ENCODE measurements around the gene BRD7.

Gene BRD7

DNA sequence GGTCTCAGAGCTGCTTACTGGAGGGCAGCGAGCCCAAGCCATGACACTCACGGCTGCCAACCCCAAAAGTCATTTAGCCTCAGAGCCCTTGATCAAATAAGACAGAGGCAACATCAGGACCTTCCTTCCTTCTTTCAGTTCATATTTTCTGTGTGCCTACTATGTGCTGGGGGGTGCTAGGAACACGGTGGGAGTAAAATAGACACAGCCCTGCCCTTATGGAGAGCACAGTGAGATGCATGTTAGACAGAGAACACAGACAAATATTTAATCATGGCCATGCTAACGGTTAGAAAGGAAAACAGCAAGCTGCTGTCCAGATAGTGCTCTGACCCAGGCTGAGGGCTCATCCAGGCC, 4.5 kb upstream of the BRD7 start:
- no peaks in the 10 kb centered on the region for H3K36me3 Mint-ChIP-seq
- no peak overlapping the region for H3K4me3 Mint-ChIP-seq
- no peaks in the 10 kb centered on the region for H3K9me3 Mint-ChIP-seq
- H3K4me1 Mint-ChIP-seq, result peaks cover 9% of the 10 kb centered on the region
- H3K27me3 Mint-ChIP-seq, result peaks cover 30% of the 10 kb centered on the region
- no peak for ATAC-seq
- peak overlapping the region; percentile 8 for H3K27ac Mint-ChIP-seq

DNA sequence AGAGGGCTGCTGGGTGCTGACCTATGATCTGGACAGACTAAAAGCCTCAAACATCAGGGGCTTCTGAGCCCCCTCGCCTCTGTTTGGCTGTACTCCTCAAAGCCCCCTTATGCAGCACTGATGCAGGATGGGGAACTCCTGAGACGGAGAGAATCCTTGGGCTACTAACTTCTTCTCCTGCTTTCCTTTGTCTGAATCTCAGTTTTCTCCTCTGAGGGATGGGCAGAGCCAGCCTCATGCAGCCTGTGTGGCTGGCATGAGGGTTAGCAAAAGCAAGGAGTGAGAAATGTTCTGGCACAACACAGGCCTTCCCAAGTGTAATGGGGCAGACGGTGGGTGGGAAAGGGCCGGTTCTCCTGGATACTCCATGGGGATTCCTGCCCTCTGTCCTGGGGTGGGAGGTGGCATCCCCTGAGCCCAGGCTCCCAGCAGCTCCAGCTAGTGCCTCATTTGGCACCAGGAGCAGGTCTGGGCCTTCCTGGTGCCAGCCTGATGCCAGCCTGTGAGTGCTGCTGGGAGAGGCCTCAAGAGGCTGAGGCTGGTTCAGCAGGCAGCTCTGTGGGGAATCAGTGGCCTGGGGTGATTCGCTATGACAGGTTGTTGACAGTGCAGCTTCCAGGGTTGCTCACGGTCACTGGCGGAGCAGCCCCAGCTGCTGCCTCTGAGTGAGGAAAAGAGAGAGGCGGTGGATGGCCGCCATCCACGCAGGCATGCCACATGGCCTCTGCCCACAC, 4.0 kb upstream of the BRD7 start:
- H3K36me3 Mint-ChIP-seq, result no peaks in the 10 kb centered on the region
- H3K27me3 Mint-ChIP-seq, result peaks cover 30% of the 10 kb centered on the region
- no peak for ATAC-seq
- no peak overlapping the region for H3K27ac Mint-ChIP-seq
- H3K4me3 Mint-ChIP-seq, result no peak overlapping the region
- H3K4me1 Mint-ChIP-seq, result peaks cover 15% of the 10 kb centered on the region
- H3K9me3 Mint-ChIP-seq, result no peaks in the 10 kb centered on the region

- no peak overlapping the region for H3K4me3 Mint-ChIP-seq
- no peak overlapping the region for H3K27ac Mint-ChIP-seq
- H3K9me3 Mint-ChIP-seq, result no peaks in the 10 kb centered on the region
- ATAC-seq, result no peak
- H3K36me3 Mint-ChIP-seq, result no peaks in the 10 kb centered on the region
- H3K27me3 Mint-ChIP-seq, result peaks cover 27% of the 10 kb centered on the region
- peaks cover 21% of the 10 kb centered on the region for H3K4me1 Mint-ChIP-seq
These were observed 3.3 kb upstream of the BRD7 start for GRCh38 chr16:50371936-50372595.

DNA sequence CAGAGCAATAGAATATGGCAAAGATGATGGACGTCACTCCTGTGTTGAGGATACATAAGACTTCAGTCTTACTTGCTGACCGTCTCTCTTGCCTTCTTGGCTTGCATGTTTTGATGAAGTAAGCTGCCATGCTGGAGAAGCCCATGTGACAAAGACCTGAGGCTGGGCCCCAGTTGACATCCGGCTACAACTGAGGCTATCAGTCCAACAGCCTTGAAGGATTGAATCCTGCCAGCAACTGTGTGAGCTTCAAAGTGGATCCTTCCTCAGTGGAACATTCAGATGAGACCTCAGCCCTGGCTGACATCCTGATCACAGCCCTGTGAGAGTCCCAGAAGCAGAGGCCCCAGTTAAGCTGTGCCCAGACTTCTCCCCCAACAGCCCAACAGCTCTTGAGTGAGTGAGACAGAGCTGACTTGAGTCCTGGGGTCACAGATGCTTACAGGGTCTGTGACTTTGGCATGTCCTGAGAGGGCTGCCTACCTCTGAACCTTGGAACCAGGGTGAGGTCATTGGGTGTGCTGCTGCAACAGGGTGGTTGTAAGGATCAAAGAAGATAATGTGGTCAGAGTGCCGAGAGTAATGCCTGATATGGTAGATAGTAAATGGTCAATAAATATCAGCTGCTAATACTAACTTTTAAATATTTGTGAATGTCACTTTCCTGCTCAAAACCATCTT, 2.4 kb upstream of the BRD7 start:
- peaks cover 2% of the 10 kb centered on the region for H3K36me3 Mint-ChIP-seq
- peaks cover 28% of the 10 kb centered on the region for H3K4me1 Mint-ChIP-seq
- ATAC-seq, result no peak
- H3K27me3 Mint-ChIP-seq, result peaks cover 22% of the 10 kb centered on the region
- H3K27ac Mint-ChIP-seq, result no peak overlapping the region
- H3K9me3 Mint-ChIP-seq, result no peaks in the 10 kb centered on the region
- H3K4me3 Mint-ChIP-seq, result no peak overlapping the region

- peaks cover 13% of the 10 kb centered on the region for H3K27me3 Mint-ChIP-seq
- peaks cover 21% of the 10 kb centered on the region for H3K36me3 Mint-ChIP-seq
- H3K4me1 Mint-ChIP-seq, result peaks cover 47% of the 10 kb centered on the region
- H3K4me3 Mint-ChIP-seq, result peak overlapping the region; percentile 91
- no peak for ATAC-seq
- peak overlapping the region; percentile 92 for H3K27ac Mint-ChIP-seq
- no peaks in the 10 kb centered on the region for H3K9me3 Mint-ChIP-seq
These were observed 481 bp upstream of the BRD7 start for GRCh38 chr16:50369133-50369804.

- H3K4me1 Mint-ChIP-seq, result peaks cover 52% of the 10 kb centered on the region
- peak overlapping the region; percentile 90 for H3K4me3 Mint-ChIP-seq
- H3K9me3 Mint-ChIP-seq, result no peaks in the 10 kb centered on the region
- H3K27ac Mint-ChIP-seq, result peak overlapping the region; percentile 76
- H3K27me3 Mint-ChIP-seq, result no peaks in the 10 kb centered on the region
- no peak for ATAC-seq
- peaks cover 32% of the 10 kb centered on the region for H3K36me3 Mint-ChIP-seq
These were observed 895 bp downstream of the BRD7 start for GRCh38 chr16:50367777-50368409.

DNA sequence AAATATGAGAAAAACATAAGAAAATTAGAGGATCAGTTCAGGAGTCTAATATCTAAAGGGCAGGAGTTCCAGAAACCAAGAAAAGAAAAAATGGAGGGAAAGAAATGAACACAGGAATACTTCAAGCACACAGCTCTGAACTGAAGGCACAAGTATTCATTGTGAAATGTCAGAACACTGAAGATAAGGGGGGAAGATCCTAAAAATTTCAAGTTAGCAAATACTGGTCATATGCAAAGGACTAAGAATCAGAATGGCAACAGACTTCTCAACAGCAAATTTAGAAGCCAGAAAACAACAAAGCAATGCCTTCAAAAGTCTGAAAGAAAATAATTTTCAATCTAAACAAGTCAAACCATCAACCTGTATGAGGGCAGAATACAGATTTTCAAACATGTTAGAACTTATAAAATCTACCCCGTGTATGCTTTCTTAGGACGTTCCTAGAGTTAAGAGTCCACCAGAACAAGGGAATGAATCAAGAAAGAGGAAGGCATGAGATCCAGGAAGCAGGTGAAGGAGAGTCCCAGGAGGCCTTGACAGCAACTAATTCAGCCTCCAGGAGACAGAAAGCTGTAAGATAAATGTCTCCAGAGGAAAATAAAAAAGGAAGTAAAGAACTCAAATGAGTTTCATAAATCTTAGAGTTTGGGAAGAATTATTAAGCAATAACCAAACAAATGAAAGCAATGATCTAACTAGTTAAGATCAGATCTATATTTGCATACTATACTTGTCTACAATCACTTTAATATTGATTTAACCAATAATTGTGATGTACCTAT, 2.8 kb downstream of the BRD7 start:
- Mint-ChIP-seq H3K4me3 (no peak overlapping the region), H3K27me3 (no peaks in the 10 kb centered on the region), H3K9me3 (no peaks in the 10 kb centered on the region), H3K4me1 (peaks cover 66% of the 10 kb centered on the region), H3K36me3 (peaks cover 44% of the 10 kb centered on the region), H3K27ac (peak overlapping the region; percentile 60)
- no peak for ATAC-seq

DNA sequence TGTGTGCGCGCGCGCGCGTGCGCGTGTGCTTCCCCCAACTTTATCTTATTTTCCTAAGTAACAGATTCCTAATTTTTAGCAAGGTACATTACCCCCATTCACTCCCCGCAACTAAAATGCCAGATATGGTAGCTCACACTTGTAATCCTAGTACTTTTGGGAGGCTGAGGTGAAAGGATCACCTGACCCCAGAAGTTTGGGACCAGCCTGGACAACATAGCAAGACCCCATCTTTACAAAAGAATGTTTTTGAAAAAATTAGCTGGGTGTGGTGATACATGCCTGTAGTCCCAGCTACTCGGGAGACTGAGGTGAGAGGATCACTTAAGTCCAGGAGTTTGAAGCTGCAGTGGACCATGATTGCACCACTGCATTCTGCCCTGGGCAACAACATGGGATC, 5.1 kb downstream of the BRD7 start:
- ATAC-seq, result no peak
- H3K27ac Mint-ChIP-seq, result no peak overlapping the region
- no peaks in the 10 kb centered on the region for H3K9me3 Mint-ChIP-seq
- peaks cover 44% of the 10 kb centered on the region for H3K36me3 Mint-ChIP-seq
- no peak overlapping the region for H3K4me3 Mint-ChIP-seq
- H3K4me1 Mint-ChIP-seq, result peaks cover 71% of the 10 kb centered on the region
- H3K27me3 Mint-ChIP-seq, result no peaks in the 10 kb centered on the region

GRCh38 chr16:50360779-50361178, 8.0 kb downstream of the BRD7 start:
- H3K27ac Mint-ChIP-seq, result peak overlapping the region; percentile 65
- no peak for ATAC-seq
- H3K4me3 Mint-ChIP-seq, result no peak overlapping the region
- H3K36me3 Mint-ChIP-seq, result peaks cover 38% of the 10 kb centered on the region
- H3K27me3 Mint-ChIP-seq, result no peaks in the 10 kb centered on the region
- H3K9me3 Mint-ChIP-seq, result no peaks in the 10 kb centered on the region
- peaks cover 48% of the 10 kb centered on the region for H3K4me1 Mint-ChIP-seq

- Mint-ChIP-seq H3K27ac (peak overlapping the region; percentile 65), H3K27me3 (no peaks in the 10 kb centered on the region), H3K4me3 (no peak overlapping the region), H3K36me3 (peaks cover 35% of the 10 kb centered on the region), H3K4me1 (peaks cover 45% of the 10 kb centered on the region), H3K9me3 (no peaks in the 10 kb centered on the region)
- no peak for ATAC-seq
These were observed 8.6 kb downstream of the BRD7 start for GRCh38 chr16:50360033-50360778.

GRCh38 chr16:50359626-50360025, 9.2 kb downstream of the BRD7 start:
- Mint-ChIP-seq H3K4me3 (no peak overlapping the region), H3K27me3 (no peaks in the 10 kb centered on the region), H3K4me1 (peaks cover 43% of the 10 kb centered on the region), H3K27ac (peak overlapping the region; percentile 65), H3K9me3 (no peaks in the 10 kb centered on the region), H3K36me3 (peaks cover 31% of the 10 kb centered on the region)
- ATAC-seq, result no peak

- Mint-ChIP-seq H3K36me3 (peaks cover 18% of the 10 kb centered on the region), H3K27me3 (no peaks in the 10 kb centered on the region), H3K9me3 (no peaks in the 10 kb centered on the region), H3K4me3 (no peak overlapping the region), H3K27ac (no peak overlapping the region), H3K4me1 (peaks cover 18% of the 10 kb centered on the region)
- ATAC-seq, result no peak
These were observed 13.9 kb downstream of the BRD7 start for GRCh38 chr16:50354629-50355456.

- H3K27ac Mint-ChIP-seq, result no peak overlapping the region
- peaks cover 10% of the 10 kb centered on the region for H3K4me1 Mint-ChIP-seq
- peaks cover 26% of the 10 kb centered on the region for H3K36me3 Mint-ChIP-seq
- H3K9me3 Mint-ChIP-seq, result peaks cover 3% of the 10 kb centered on the region
- no peak for ATAC-seq
- H3K4me3 Mint-ChIP-seq, result no peak overlapping the region
- H3K27me3 Mint-ChIP-seq, result no peaks in the 10 kb centered on the region
These were observed 14.7 kb downstream of the BRD7 start for GRCh38 chr16:50354082-50354481.
